OCI-LY3 (cell line): ENCODE results near the gene SP4.

ENCODE experiments used
- EZH2phosphoT487 ChIP-seq: fragments of 200-600 bp; shearing (Covaris generic); IDR thresholded peaks from 2 replicates; pipeline ENCODE4 v1.6.1; 2018; ENCODE audit warnings: antibody characterized with exemption, mixed run types, low read depth
- TF ChIP-seq, protein P1 (sequence below): fragments of 200-600, 300-600 bp; sonication (generic); IDR thresholded peaks from 2 replicates; pipeline ENCODE4 v1.5.1; 2014; ENCODE audit warnings: antibody characterized with exemption, low read length, low read depth

DNA sequence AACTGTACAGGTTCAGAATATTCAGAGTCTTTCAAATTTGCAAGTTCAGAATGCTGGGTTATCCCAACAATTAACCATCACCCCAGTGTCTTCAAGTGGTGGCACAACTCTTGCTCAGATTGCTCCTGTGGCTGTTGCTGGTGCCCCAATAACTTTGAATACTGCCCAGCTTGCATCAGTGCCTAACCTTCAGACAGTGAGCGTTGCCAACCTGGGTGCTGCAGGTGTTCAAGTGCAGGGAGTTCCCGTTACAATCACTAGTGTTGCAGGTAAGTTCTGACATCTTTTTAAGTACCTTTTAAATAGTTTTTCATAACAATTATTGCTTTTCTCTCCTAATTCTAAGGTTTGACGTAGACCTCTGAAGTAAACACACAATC lies 2.7 kb downstream of the SP4 start:
- TF ChIP-seq, protein P1, sequence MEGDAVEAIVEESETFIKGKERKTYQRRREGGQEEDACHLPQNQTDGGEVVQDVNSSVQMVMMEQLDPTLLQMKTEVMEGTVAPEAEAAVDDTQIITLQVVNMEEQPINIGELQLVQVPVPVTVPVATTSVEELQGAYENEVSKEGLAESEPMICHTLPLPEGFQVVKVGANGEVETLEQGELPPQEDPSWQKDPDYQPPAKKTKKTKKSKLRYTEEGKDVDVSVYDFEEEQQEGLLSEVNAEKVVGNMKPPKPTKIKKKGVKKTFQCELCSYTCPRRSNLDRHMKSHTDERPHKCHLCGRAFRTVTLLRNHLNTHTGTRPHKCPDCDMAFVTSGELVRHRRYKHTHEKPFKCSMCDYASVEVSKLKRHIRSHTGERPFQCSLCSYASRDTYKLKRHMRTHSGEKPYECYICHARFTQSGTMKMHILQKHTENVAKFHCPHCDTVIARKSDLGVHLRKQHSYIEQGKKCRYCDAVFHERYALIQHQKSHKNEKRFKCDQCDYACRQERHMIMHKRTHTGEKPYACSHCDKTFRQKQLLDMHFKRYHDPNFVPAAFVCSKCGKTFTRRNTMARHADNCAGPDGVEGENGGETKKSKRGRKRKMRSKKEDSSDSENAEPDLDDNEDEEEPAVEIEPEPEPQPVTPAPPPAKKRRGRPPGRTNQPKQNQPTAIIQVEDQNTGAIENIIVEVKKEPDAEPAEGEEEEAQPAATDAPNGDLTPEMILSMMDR = no peak
- TF ChIP-seq EZH2phosphoT487 = no peak
